ENCODE measurements around the gene KRTAP29-1.
"Not testable (repeated sequence)": the region's sequence is repeated elsewhere in the genome, so short reads cannot be mapped to it uniquely, and the experiment has no call there.

Gene KRTAP29-1

GRCh38 chr17:41301916-41302901 lies at the start of gene KRTAP29-1:
Gene KRTAP29-1 (minus strand): TSS chr17:41302851. CDS start chr17:41302851, 0 bp downstream.
- in situ Hi-C loops (cut with MboI; ENCODE audit: low sequenced_read_pairs), result no loop called here

GRCh38 chr17:41351177-41351576 lies 48.5 kb upstream of the KRTAP29-1 start:
- in situ Hi-C loops (cut with MboI; ENCODE audit: low sequenced_read_pairs), result no loop called here

GRCh38 chr17:41350381-41350878 lies 47.8 kb upstream of the KRTAP29-1 start, which contains the start of gene KRT33A:
Gene KRT33A (minus strand): TSS chr17:41350828. CDS start chr17:41350767, 61 bp downstream.
- in situ Hi-C loops (cut with MboI; ENCODE audit: low sequenced_read_pairs), result not testable (repeated sequence)

GRCh38 chr17:41347869-41348760 lies 45.5 kb upstream of the KRTAP29-1 start:
- in situ Hi-C loops (cut with MboI; ENCODE audit: low sequenced_read_pairs), result no loop called here

- in situ Hi-C loops (cut with MboI; ENCODE audit: low sequenced_read_pairs), result not testable (repeated sequence)
Measured at GRCh38 chr17:41346421-41346820, 43.8 kb upstream of the KRTAP29-1 start.

GRCh38 chr17:41345992-41346391 lies 43.3 kb upstream of the KRTAP29-1 start:
- in situ Hi-C loops (cut with MboI; ENCODE audit: low sequenced_read_pairs), result no loop called here

- in situ Hi-C loops (cut with MboI; ENCODE audit: low sequenced_read_pairs), result no loop called here
Measured at GRCh38 chr17:41343029-41343428, 40.4 kb upstream of the KRTAP29-1 start.

GRCh38 chr17:41340934-41341861 lies 38.5 kb upstream of the KRTAP29-1 start:
- in situ Hi-C loops (cut with MboI; ENCODE audit: low sequenced_read_pairs), result no loop called here

- in situ Hi-C loops (cut with MboI; ENCODE audit: low sequenced_read_pairs), result no loop called here
Measured at GRCh38 chr17:41340494-41340893, 37.8 kb upstream of the KRTAP29-1 start.

GRCh38 chr17:41339571-41340172 lies 37.0 kb upstream of the KRTAP29-1 start:
- in situ Hi-C loops (cut with MboI; ENCODE audit: low sequenced_read_pairs), result no loop called here

- in situ Hi-C loops (cut with MboI; ENCODE audit: low sequenced_read_pairs), result no loop called here
Measured at GRCh38 chr17:41338961-41339485, 36.4 kb upstream of the KRTAP29-1 start.

- in situ Hi-C loops (cut with MboI; ENCODE audit: low sequenced_read_pairs), result no loop called here
Measured at GRCh38 chr17:41335747-41336146, 33.1 kb upstream of the KRTAP29-1 start.

- in situ Hi-C loops (cut with MboI; ENCODE audit: low sequenced_read_pairs), result no loop called here
Measured at GRCh38 chr17:41334385-41335305, 32.0 kb upstream of the KRTAP29-1 start.

- in situ Hi-C loops (cut with MboI; ENCODE audit: low sequenced_read_pairs), result no loop called here
Measured at GRCh38 chr17:41333836-41334235, 31.2 kb upstream of the KRTAP29-1 start.

GRCh38 chr17:41333098-41333497 lies 30.4 kb upstream of the KRTAP29-1 start:
- in situ Hi-C loops (cut with MboI; ENCODE audit: low sequenced_read_pairs), result no loop called here

GRCh38 chr17:41332239-41332638 lies 29.6 kb upstream of the KRTAP29-1 start:
- in situ Hi-C loops (cut with MboI; ENCODE audit: low sequenced_read_pairs), result no loop called here

- in situ Hi-C loops (cut with MboI; ENCODE audit: low sequenced_read_pairs), result no loop called here
Measured at GRCh38 chr17:41331606-41332005, 29.0 kb upstream of the KRTAP29-1 start.

- in situ Hi-C loops (cut with MboI; ENCODE audit: low sequenced_read_pairs), result no loop called here
Measured at GRCh38 chr17:41329279-41329948, 26.8 kb upstream of the KRTAP29-1 start.

All from HL-60/S4 (cell line).